SJSA1 (cell line): ENCODE data around the gene GJC2. TPM values are rescaled to one million over a fixed set of nuclear protein-coding genes. Genes with fewer than 3 reads are reported as not detected.
A peak's percentile ranks its signal among the peaks of the same experiment; 100 is the strongest.
"Not testable (repeated sequence)": the region's sequence is repeated elsewhere in the genome, so short reads cannot be mapped to it uniquely, and the experiment has no call there.

Source experiments
- DNase-seq, 2 experiments: peaks; one replicate each; pipeline ENCODE4 v3.0.0-alpha.2; 2015 to 2020; ENCODE audit warnings: low spot score in 2 of 2, low read depth in 1 of 2
- H3K27ac ChIP-seq: fragments of 250-450 bp; sonication (Bioruptor Pico); 2 replicates; pipeline ENCODE4 v1.5.1; 2020; ENCODE audit warnings: mild to moderate bottlenecking, moderate library complexity
- H3K27me3 ChIP-seq: fragments of 250-450 bp; sonication (Bioruptor Pico); replicated peaks from 2 replicates; pipeline ENCODE4 v1.5.1; 2020; ENCODE audit warnings: mild to moderate bottlenecking, moderate library complexity
- H3K36me3 ChIP-seq: fragments of 250-450 bp; sonication (Bioruptor Pico); 2 replicates; pipeline ENCODE4 v1.5.1; 2020; ENCODE audit warnings: mild to moderate bottlenecking
- H3K4me1 ChIP-seq: fragments of 250-450 bp; sonication (Bioruptor Pico); replicated peaks from 2 replicates; pipeline ENCODE4 v1.6.1; 2021; ENCODE audit warnings: mild to moderate bottlenecking
- H3K4me3 ChIP-seq: fragments of 250-450 bp; sonication (Bioruptor Pico); 2 replicates; pipeline ENCODE4 v1.5.1; 2020; ENCODE audit warnings: mild to moderate bottlenecking
- H3K9me3 ChIP-seq: fragments of 250-450 bp; sonication (Bioruptor Pico); replicated peaks from 2 replicates; pipeline ENCODE4 v1.5.1; 2020; ENCODE audit warnings: mild to moderate bottlenecking
- total RNA-seq: library from RNA; depleted of rRNA; stranded (reverse); fragments of >200 nt; shearing (Covaris generic); gene quantifications from 2 replicates; pipeline ENCODE4 v1.2.3, GENCODE V29; 2014

The GJC2 gene
- total RNA-seq, 1 experiment from 2014 or later, result 2.3 TPM

DNA sequence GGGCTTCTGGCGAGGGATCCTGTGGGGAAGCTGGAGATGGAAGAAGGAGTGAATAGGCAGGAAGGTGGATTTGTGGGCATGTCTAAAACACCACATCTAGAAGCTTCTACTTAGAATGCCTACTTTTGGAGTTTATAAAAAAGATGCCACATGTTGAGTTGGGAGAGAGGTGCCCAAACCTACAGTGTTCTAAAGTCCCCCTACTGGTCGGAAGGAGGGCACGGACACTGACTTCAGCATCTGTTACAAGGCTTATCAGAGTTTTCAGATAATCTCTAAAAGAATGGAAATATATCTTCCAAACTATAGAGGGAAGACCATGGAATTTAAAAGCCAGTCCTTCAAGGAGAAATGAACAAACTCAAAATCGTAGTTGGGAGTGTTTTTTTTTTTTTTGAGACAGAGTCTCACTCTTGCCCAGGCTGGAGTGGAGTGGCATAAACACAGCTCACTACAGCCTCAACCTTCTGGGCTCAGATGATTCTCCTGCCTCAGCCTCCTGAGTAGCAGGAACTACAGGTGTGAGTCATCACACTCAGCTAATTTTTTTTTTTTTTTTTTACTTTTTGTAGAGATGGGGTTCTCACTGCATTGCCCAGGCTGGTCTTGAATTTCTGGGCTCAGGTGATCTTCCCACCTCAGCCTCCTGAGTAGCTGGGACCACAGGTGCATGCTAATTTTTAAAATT lies 30.7 kb downstream of the GJC2 start:
- DNase-seq, result peak in 1 of 2 experiments; percentile 15
- no peaks in the 10 kb centered on the region for H3K36me3 ChIP-seq
- no peak overlapping the region for H3K27ac ChIP-seq
- H3K27me3 ChIP-seq, result no peaks in the 10 kb centered on the region
- no peaks in the 10 kb centered on the region for H3K9me3 ChIP-seq
- no peak overlapping the region for H3K4me3 ChIP-seq
- H3K4me1 ChIP-seq, result no peaks in the 10 kb centered on the region

DNA sequence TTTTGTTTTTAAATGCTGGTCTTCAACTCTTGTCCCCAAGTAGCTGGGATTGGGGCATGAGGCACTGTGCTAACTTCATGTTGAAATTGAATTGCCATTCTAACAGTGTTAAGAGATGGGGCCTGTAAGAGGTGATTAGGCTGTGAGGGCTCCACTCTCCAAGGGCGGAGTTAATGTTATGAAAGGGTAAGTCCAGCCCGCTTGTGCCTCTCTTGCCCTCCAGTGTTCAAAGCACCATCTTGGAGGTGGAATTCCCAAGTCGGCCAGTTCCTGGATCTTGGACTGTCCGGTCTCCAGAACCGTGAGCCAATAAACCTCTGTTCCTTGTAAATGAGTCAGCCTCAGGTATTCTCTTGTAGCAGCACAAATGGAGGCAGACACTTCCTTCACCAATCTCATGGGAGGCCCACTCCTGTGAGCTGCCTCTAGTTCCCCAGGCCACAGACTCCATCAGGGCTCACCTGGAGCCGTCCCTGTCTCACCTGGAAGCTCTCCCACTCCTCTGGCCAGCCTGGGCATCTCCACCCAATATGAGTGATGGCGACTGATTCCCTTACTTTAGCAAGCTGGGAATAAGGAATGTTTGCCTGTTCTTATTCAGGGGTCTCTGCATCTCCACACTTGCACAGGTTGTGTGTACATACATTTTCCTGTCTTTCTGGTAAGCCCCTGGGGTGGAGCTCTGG lies 31.4 kb downstream of the GJC2 start:
- peak in 1 of 2 experiments; percentile 20 for DNase-seq
- Histone ChIP-seq H3K9me3 (no peaks in the 10 kb centered on the region), H3K4me1 (no peaks in the 10 kb centered on the region), H3K27ac (no peak overlapping the region), H3K36me3 (no peaks in the 10 kb centered on the region), H3K4me3 (no peak overlapping the region), H3K27me3 (no peaks in the 10 kb centered on the region)

DNA sequence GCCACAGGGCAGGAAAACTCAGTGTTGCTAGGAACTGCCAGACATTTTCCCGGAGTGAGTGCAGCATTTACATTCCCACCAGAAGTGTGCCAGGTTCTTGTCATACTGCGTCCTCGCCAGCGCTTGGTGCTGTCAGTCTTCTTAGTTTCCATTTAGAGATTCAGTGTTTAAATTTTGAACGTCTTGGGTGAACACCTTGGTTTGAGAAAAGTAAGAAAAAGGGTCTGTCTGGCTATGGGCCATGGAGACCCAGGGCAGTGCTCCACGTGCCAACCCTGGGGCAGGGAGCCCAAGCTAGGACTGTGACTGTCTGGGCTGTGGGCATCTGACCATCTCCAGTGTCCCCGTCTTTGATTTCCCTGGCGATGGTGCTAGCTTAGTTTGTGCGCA lies 31.9 kb downstream of the GJC2 start:
- no peaks in the 10 kb centered on the region for H3K36me3 ChIP-seq
- no peaks in the 10 kb centered on the region for H3K4me1 ChIP-seq
- H3K27ac ChIP-seq, result no peak overlapping the region
- peak in 1 of 2 experiments; percentile 16 for DNase-seq
- no peaks in the 10 kb centered on the region for H3K9me3 ChIP-seq
- H3K27me3 ChIP-seq, result no peaks in the 10 kb centered on the region
- H3K4me3 ChIP-seq, result no peak overlapping the region

DNA sequence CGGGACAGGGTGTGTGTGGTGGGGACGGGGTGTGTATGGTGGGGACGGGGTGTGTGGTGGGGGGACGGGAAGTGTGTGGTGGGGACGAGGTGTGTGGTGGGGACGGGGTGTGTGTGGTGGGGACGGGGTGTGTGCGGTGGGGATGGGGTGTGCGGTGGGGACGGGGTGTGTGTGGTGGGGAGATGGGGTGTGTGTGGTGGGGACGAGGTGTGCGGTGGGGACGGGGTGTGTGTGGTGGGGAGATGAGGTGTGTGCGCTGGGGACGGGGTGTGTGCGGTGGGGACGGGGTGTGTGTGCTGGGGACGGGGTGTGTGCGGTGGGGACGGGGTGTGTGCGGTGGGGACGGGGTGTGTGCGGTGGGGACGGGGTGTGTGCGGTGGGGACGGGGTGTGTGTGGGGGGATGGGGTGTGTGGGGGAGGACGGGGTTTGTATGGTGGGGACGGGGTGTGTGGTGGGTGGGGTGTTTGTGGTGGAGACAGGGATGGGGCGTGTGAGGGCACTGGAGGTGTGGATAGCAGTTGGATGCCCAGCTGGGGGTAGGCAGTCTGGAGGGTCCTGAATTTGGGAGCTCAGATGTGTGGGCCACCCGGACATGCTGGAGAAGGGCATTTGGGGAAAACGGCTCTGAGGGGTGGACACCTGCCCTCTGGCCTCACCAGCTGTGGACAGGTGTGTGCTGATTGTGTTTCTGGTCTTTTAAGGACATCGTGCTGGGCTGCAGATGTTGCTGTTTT lies 32.7 kb downstream of the GJC2 start:
- H3K9me3 ChIP-seq, result no peaks in the 10 kb centered on the region
- no peaks in the 10 kb centered on the region for H3K4me1 ChIP-seq
- no peak overlapping the region for H3K27ac ChIP-seq
- peak in 1 of 2 experiments; percentile 30 for DNase-seq
- no peaks in the 10 kb centered on the region for H3K36me3 ChIP-seq
- H3K4me3 ChIP-seq, result no peak overlapping the region
- no peaks in the 10 kb centered on the region for H3K27me3 ChIP-seq

DNA sequence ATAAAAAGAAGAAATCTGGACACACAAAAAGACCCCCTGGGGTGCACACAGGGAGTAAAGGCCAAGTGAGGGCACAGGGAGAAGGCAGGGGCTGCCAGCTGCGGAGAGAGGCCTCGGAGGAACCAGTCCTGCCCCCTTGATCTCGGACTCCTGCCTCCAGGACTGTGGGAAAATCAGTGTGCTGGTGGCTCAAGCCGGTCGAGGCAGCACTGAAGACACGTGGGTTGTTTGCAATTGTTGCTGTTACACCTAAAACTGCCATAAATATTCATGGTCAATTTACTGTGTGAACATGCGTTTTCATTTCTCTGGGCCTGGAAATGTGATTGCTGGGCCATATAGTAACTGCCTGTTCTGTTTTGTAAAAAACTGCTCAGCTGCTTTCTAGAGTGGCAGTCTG lies 34.4 kb downstream of the GJC2 start:
- H3K27me3 ChIP-seq, result no peaks in the 10 kb centered on the region
- H3K27ac ChIP-seq, result no peak overlapping the region
- no peaks in the 10 kb centered on the region for H3K9me3 ChIP-seq
- DNase-seq, result peak in 1 of 2 experiments; percentile 25
- H3K36me3 ChIP-seq, result no peaks in the 10 kb centered on the region
- no peak overlapping the region for H3K4me3 ChIP-seq
- H3K4me1 ChIP-seq, result no peaks in the 10 kb centered on the region

DNA sequence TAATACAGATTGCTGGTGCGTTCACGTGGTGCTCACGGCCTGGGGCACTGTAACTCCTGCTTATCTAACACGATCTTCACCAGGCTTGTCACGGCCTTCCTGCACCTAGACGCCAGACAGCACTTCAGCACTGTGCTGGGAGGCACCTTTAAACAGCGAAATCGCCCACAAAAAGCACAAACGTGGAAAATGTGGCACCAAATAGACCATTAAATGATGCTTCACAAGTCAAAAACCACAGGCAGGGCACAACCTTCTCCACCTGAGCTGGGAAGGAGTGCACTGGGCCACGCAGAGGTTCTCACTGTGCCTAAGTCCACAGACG lies 35.9 kb downstream of the GJC2 start:
- H3K4me1 ChIP-seq, result no peaks in the 10 kb centered on the region
- peak in 1 of 2 experiments; percentile 12 for DNase-seq
- no peaks in the 10 kb centered on the region for H3K27me3 ChIP-seq
- H3K9me3 ChIP-seq, result no peaks in the 10 kb centered on the region
- no peak overlapping the region for H3K27ac ChIP-seq
- H3K4me3 ChIP-seq, result no peak overlapping the region
- no peaks in the 10 kb centered on the region for H3K36me3 ChIP-seq

DNA sequence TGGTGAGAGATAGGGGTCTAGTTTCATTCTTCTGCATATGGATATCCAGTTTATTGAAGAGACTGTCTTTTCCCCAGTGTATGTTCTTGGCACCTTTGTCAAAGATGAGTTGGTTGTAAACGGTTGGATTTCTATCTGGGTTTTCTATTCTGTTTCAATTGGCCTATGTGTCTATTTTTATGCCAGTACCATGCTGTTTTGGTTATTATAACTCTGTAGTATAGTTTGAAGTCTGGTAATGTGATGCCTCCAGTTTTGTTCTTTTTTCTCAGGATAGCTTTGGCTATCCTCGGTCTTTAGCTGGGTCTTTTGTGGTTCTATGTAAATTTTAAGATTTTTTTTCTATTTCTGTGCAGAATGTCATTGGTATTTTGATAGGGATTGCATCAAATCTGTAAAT lies 38.5 kb downstream of the GJC2 start:
- not testable (repeated sequence) for H3K27ac ChIP-seq, H3K27me3 ChIP-seq, H3K4me3 ChIP-seq, H3K4me1 ChIP-seq, DNase-seq, H3K36me3 ChIP-seq, H3K9me3 ChIP-seq

DNA sequence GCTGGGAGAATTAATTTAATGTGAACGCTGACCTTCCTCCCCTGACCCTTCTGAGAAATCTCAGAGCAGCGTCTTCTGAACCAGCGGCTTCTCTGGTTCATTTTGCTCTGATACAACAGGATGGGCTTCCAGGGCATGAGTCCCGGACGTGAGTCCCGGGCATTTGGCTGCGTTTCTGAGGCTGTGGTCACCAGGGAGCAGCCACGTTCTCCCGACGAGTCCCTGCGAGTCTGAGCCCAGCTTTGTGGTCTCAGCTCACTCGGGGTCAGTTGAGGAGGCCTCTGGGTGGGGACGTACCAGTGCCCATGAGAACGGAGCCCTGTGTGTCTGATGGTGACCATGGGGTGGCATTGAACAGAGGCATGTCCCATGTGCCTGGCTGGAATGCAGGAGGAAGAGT lies 40.5 kb downstream of the GJC2 start:
- peak in 1 of 2 experiments; percentile 35 for DNase-seq
- H3K4me1 ChIP-seq, result no peaks in the 10 kb centered on the region
- H3K4me3 ChIP-seq, result no peak overlapping the region

DNA sequence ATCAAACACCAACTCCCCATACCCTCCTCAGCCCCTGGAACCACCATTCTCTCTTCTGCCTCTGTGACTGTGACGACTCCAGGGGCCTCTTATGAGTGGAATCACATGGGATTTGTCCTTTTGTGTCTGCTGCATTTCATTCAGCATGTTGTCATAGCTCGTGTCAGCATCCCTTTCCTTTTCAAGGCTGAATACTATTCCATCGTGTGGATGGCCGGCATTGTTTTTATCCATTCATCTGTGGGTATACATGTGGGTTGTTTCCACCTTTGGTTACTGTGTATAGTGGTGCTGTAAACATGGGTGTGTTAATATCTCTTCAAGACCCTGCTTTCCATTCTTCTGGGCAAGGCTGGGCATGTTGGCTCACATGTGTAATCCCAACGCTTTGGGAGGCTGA lies 41.0 kb downstream of the GJC2 start:
- peak in 1 of 2 experiments; percentile 14 for DNase-seq
- H3K4me1 ChIP-seq, result no peaks in the 10 kb centered on the region
- no peak overlapping the region for H3K4me3 ChIP-seq
- H3K27me3 ChIP-seq, result no peaks in the 10 kb centered on the region
- H3K36me3 ChIP-seq, result no peaks in the 10 kb centered on the region
- no peaks in the 10 kb centered on the region for H3K9me3 ChIP-seq
- H3K27ac ChIP-seq, result no peak overlapping the region

More for the DNA sequence above, 40.5 kb downstream of the GJC2 start:
- no peaks in the 10 kb centered on the region for H3K27me3 ChIP-seq
- H3K27ac ChIP-seq, result no peak overlapping the region
- no peaks in the 10 kb centered on the region for H3K9me3 ChIP-seq
- no peaks in the 10 kb centered on the region for H3K36me3 ChIP-seq

DNA sequence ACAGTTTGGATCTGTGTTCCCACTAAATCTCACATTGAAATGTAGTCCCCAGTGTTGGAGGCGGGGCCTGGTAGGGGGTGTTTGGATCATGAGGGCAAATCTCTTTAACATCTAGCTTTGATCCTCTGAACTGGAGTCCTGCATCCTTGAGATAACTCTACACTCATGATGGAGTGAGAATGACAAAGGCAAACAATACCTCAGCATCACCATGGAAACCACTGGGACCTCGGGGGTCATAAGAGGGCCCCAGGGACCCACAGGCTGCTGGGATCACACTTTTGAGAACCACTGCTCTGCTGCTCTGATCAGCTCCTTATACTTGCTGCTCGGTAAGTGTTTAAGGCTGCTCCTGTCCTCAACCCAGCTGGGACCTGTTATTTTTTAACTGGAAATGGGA lies 44.7 kb downstream of the GJC2 start:
- no peak overlapping the region for H3K27ac ChIP-seq
- H3K4me1 ChIP-seq, result no peaks in the 10 kb centered on the region
- H3K9me3 ChIP-seq, result peaks cover 14% of the 10 kb centered on the region; the same call in 1 of the 2 replicates
- no peak overlapping the region for H3K4me3 ChIP-seq
- H3K27me3 ChIP-seq, result no peaks in the 10 kb centered on the region
- no peaks in the 10 kb centered on the region for H3K36me3 ChIP-seq
- peak in 1 of 2 experiments; percentile 22 for DNase-seq

DNA sequence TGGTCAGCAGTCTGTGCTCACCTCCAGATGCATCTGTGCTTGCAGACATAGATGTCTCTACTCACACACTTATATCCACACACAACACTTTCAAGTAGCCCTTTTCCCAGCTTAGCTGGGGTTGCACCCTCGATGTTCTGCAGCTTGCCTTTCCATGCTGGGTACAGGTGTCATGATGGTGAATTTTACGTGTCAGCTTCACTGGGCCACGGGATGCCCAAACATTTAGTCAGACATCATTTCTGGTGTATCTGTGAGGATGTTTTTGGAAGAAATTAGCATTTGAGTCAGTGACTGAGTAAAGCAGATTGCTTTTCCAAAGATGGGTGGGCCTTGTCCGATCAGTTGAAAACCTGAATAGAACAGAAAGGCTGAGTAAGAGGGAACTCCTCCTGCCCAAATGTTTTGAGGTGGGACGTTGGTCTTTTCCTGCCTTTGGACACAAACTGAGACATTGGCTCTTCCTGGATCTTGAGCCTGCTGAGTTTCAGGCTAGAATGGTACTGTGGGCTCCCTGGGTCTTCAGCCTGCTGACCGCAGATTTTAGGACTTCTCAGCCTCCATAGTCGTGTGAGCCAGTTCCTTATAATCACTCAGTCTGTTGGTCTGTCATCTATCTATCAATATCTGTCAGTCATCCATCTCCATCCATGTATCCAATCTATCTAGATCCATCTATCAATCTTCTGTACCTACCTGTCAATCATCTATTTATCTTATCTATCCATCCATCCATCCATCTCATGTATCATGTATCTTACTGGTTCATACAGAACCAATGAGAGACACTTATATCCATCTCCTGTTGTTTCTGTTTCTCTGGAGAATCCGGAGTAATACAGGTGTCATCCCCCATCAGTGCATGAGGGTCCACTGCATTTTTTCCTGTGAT lies 45.4 kb downstream of the GJC2 start:
- Histone ChIP-seq H3K9me3 (peaks cover 14% of the 10 kb centered on the region; the same call in 1 of the 2 replicates), H3K36me3 (no peaks in the 10 kb centered on the region), H3K4me3 (no peak overlapping the region), H3K4me1 (no peaks in the 10 kb centered on the region), H3K27ac (no peak overlapping the region), H3K27me3 (no peaks in the 10 kb centered on the region)
- peak in 1 of 2 experiments; percentile 11 for DNase-seq

DNA sequence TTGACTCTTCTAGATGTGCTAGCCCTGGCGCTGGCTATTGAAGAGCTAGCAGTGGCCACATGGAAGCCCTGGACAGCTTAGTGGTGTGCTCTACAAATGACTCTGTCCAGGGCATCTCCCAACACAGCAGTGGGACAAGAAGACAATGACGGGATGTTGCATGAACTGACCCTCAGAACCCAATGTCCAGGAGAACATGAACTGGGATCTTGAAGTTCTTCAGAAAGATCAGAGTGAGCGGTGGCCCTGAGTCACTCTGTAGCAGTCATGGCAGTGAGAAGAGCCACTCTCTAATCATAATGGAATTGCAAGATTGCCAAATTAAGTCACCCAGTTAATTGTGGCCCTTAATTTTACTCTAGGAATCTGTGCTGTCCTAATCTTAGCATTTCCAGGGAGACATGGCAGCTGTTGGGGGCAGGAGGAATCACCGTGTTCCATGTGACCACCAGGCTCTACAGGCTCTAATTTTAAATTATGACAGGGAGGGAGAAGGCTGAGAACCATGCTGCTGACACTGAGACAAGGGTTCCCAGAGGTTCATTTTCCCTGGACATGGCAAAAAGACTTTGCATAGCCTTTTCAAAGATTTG lies 47.9 kb downstream of the GJC2 start:
- Histone ChIP-seq H3K4me1 (no peaks in the 10 kb centered on the region), H3K27me3 (no peaks in the 10 kb centered on the region), H3K9me3 (peaks cover 14% of the 10 kb centered on the region; the same call in 1 of the 2 replicates), H3K27ac (no peak overlapping the region), H3K36me3 (no peaks in the 10 kb centered on the region), H3K4me3 (no peak overlapping the region)
- peak in 1 of 2 experiments; percentile 7 for DNase-seq

DNA sequence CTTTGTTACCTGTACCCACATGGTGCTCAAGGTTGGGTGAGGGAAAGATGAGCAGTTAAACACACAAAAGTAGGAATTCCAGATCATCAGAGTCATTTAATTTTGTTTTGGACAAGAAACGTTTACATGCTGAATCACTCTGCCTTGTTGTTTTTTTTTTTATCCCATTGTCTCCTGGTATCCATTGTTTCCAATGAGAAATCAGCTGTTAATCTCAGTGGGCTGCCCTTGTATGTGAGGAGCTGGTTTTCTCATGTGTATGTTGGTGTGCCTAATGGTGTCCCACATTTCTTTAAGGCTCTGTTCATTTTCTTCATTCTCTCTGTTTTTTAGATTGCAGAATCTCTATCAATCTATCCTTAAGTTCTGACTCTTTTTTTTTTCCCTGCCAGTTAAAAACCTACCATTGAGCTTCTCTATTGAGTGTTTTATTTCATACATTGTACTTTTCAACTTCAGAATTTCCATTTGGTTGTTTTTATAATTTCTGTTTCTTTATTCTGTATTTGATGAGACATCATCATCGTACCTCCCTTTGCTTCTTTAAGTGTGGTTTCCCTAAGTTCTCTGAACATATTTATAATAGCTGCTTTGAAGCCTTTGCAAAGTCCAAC lies 49.4 kb downstream of the GJC2 start:
- DNase-seq, result no peak
- peaks cover 14% of the 10 kb centered on the region; the same call in 1 of the 2 replicates for H3K9me3 ChIP-seq
- no peaks in the 10 kb centered on the region for H3K4me1 ChIP-seq
- H3K4me3 ChIP-seq, result no peak overlapping the region
- H3K27ac ChIP-seq, result no peak overlapping the region
- no peaks in the 10 kb centered on the region for H3K36me3 ChIP-seq
- H3K27me3 ChIP-seq, result 0 out of 2 replicates have a peak, but pooled peaks cover under 1% of the 10 kb centered on the region
